NCI-H82 treated with DMSO at 0.1 percent for 48 hours (cell line): ENCODE data around the gene YJEFN3.
A peak's percentile ranks its signal among the peaks of the same experiment; 100 is the strongest.

Source experiments
- DNase-seq: peaks from one replicate; lab custom pipeline; 2025; ENCODE audit not compliant: unreplicated experiment; lab: John Stamatoyannopoulos, UW

YJEFN3 gene

DNA sequence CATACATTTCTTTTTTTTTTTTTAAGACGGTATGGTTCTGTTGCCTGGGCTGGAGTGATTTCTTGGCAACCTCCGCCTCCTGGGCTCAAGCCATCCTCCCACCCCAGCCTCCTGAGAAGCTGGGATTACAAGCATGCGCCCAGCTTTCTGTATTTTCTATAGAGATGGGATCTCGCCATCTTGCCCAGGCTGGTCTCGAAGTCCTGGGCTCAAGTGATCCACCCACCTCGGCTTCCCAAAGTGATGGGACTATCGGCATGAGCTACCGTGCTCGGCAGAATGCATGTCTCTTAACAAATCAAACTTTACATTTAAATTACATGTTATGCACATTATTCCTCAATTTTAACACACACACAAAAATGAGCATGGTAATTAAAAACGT is 11.5 kb upstream of the YJEFN3 start:
- no peak for DNase-seq

- no peak for DNase-seq
Measured at GRCh38 chr19:19520989-19521388, 7.7 kb upstream of the YJEFN3 start.

DNA sequence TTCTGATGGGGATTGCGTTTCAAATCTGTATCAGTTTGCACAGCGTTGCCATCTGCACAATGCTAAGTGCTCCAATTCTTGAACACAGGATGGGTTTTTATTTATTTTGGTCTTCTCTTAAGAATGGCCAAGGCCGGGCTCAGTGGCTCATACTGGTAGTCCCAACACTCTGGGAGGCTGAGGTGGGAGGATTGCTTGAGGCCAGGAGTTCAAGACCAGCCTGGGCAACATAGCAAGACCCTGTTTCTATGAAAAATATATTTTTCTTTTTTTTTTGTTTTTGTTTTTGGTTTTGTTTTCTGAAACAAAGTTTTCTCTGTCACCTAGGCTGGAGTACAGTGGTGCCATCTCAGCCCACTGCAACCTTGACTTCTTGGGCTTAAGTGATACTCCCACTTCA is 5.5 kb upstream of the YJEFN3 start:
- DNase-seq = no peak

GRCh38 chr19:19524053-19524452 is 4.7 kb upstream of the YJEFN3 start:
- DNase-seq = no peak

DNA sequence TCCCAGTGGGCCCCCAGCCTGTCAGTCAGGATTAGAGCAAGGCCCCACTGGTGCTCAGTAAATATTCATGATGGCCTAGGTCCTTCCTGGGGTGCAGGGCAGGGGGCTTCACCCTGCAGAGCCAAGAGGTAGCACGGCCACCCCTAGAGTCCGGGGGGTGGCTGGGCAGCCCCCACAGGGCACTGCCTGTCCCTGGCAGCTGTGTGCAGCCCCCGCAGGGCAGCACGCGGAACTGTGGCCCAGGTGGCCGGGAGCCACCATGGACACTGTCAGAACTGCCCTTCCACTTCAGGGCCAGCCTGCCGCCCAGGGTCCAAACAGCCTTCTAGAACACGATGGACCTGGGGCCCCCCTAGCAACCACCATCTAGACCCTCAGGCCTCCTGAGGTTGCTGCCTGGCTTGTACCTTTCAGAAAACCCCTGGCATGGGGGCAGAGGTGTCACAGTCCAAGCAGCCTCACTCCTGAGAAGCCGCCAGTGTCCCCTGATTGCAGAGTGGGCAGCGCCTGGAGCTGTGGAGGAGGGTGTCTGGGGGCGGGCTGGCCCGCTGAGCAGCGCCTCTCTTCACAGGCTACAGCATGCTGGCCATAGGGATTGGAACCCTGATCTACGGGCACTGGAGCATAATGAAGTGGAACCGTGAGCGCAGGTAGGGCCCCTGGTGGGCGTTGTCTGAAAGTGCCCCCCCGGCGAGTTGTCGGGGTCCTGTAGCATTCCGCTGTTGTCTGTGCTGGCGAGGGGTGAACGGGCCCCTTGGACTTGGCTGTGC is 2.9 kb upstream of the YJEFN3 start:
- no peak for DNase-seq

DNA sequence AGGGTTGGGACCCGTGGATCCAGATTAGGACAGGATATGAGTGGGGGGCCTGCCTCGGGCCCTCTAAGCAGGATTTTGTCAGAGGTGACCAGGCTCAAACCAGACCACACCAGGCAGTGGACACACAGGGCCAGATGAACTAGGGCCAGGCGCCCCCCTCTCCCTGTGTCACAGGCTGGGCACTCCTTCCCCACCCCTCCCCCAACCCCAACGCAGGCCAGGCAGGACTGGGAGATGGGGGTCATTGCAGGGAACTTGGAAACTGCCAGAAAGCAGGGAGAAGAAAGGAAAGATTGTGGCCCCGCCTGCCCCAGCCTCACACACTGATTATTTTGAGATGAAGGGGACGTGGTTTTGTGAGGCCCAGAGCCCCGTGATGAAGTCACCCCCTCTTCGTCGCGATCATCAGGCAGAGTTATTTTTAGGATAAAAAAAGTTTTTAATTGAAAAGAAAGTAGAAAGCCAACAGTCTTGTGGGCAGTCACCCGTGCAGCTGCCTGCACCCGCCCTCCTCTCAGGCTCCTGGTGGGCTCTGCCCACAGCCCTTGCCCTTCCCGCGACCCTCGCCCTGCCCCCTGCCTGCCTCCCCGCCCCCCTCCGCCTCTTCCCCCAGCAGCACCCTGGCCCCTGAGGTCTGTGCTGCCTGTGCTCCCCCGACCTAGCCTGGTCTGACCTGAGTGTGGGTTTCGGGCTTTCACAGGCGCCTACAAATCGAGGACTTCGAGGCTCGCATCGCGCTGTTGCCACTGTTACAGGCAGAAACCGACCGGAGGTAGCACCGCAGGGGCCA is 1.9 kb upstream of the YJEFN3 start:
- no peak for DNase-seq

DNA sequence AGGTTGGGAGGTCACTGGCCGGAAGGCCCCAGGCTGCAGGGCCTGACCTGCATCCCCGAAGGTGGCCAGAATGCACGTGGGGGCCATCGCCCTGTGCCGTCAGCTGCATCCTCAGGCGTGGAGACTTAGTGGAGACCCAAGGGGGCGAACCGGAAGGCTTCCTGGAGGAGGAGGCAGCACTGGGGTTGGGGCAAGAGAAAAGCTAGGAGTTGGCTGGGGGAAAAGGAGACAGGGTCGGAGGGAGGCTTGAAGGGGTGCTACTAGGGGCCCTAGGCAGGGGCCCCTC is 1.4 kb upstream of the YJEFN3 start:
- no peak for DNase-seq

DNA sequence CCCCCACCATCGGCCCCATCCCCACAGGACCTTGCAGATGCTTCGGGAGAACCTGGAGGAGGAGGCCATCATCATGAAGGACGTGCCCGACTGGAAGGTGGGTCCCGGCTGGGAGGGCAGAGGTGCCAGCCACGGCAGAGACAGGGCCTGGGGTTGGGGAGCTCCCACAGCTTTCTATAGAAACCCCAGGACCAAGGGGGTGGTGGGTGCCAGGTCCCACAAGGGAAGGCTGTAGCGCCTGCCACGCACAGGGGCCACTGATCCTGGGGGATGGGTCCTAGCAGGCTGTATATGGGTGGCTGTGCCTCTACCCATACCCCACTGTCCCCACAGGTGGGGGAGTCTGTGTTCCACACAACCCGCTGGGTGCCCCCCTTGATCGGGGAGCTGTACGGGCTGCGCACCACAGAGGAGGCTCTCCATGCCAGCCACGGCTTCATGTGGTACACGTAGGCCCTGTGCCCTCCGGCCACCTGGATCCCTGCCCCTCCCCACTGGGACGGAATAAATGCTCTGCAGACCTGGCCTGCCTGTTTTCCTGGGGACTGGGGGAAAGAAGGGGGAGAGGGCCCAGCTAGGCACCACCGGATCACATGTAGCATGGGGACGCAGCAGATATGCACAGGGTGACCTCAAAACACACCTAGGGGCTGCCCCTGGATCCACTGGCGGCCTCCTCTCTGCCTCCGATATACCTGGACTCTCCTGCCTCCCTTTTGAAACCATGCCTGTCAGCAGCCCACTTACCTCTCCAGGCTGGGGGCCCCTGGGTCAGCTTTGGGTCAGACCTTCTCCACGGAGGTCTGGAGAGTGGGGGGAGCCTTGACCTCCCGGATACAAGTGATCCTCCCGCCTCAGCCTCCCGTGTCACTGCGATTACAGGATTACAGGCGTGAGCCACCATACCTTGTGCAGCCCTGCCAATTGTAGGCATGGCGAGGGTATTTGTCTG is 761 bp upstream of the YJEFN3 start:
- DNase-seq = no peak

DNA sequence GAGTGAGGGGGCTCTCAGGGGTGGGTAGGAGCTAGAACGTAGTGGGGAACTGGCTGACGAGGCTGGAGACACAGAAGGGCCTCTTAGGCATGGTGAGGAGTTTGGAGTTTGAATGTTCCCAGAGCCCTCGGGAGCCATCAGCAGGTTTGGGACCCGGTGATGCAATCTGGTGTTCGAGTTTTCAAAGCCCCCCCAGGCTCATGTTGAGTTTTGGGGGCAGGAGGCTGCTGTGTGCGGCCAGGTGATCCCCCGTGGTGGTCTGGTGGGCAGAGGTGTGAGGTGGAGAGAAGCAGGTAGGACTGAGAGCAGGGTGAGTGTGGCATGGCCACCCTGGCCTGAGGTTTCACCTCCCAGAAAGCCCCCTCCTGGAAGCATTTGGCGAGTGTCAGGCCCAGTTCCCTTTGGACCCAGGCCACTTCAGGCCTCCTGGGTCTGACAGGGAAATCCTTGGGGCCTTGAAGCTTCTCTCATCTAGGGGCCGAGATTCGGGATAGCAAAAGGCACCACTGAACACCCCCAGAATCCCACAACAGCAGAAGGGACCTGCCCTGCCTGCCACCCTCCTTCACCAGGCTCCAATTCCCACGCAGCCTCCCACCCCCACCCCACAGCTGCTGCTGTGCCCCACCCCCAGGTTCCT is 1.2 kb downstream of the YJEFN3 start:
- no peak for DNase-seq

GRCh38 chr19:19530423-19530804 is 1.7 kb downstream of the YJEFN3 start:
- no peak for DNase-seq

- no peak for DNase-seq
Measured at GRCh38 chr19:19530889-19531288, 2.2 kb downstream of the YJEFN3 start.

- peak; percentile 16 for DNase-seq
Measured at GRCh38 chr19:19531951-19532805, 3.5 kb downstream of the YJEFN3 start.

- no peak for DNase-seq
Measured at GRCh38 chr19:19532806-19533701, 4.3 kb downstream of the YJEFN3 start.

GRCh38 chr19:19533841-19534240 is 5.1 kb downstream of the YJEFN3 start:
- peak; percentile 58 for DNase-seq

DNA sequence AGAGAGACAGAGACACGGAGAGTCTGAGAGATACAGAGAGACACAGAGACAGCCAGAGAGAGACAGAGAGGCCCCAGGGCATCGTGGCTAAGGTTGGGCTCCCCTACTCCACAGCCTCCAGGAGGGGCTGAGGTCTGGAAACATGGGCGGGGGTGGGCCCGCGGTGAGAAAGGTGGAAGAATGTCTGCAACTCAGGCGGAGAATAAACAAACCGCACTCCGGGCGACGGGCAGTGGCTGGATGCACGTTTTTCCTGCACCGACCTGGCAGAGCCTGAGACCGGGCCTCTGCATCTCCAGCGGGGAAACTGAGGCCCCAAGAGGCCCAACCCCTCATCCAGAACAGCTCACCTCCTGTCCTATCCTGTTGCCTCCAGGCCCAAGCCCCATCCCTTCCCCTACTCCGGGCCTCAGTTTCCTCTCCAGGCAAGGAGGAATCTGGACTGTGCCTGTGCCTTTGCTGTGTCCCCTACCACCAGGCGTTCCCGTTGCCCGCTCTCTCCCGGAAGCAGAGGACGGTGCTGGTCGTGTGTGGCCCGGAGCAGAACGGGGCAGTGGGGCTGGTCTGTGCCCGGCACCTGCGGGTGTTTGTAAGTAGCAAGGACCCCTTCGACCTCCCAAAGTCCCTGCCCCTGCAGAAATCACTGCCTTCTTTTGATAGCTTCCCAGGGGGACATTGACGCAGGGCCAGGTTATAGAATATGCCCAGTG is 6.0 kb downstream of the YJEFN3 start:
- no peak for DNase-seq

- DNase-seq = no peak
Measured at GRCh38 chr19:19535311-19536191, 6.8 kb downstream of the YJEFN3 start.
